A549 (cell line): Measurements from ENCODE around the gene NUDCD3. TPM values are rescaled to one million over a fixed set of nuclear protein-coding genes. Genes with fewer than 3 reads are reported as not detected.

Source experiments
- ATAC-seq, 2 experiments: fragments of 200-7000 bp in 1 of 2; fragments of >200 bp in 1 of 2; cut with Nextera tagmentation in 1 of 2; cut with Tn5 transposase in 1 of 2; 3 replicates each; pipeline versions ENCODE4 v1.8.0 to v1.9.1; 2018 to 2020; ENCODE audit warnings: mild to moderate bottlenecking in 1 of 2, moderate library complexity in 1 of 2
- CTCF ChIA-PET: fragments of 300-600 bp; sonication (Branson Sonifier 250); formaldehyde crosslinking; extraction: SDS; loops from one replicate; lab custom pipeline; 2021; ENCODE audit warnings: antibody characterized with exemption, inconsistent platforms; lab: Yijun Ruan, JAX
- POLR2A ChIA-PET: fragments of 350-600 bp; formaldehyde crosslinking; extraction: SDS; loops from one replicate; lab custom pipeline; 2021; ENCODE audit warnings: antibody characterized with exemption, inconsistent platforms; lab: Yijun Ruan, JAX
- DNase-seq, 2 experiments: peaks; one replicate each; pipeline versions ENCODE4 v3.0.0 to v3.0.0-alpha.2; 2011 to 2016; ENCODE audit warnings: low read depth in 1 of 2, low spot score in 1 of 2
- FAIRE-seq: peaks from 2 replicates; lab custom pipeline; 2011; peaks lifted over from hg19 to GRCh38; lab: Jason Lieb, UNC
- H3K27ac ChIP-seq, 2 experiments: fragments of >200 bp; sonication (Bioruptor Twin); formaldehyde crosslinking; 3 replicates each; pipeline ENCODE4 v1.5.1; 2016 to 2017
- H3K4me1 ChIP-seq: fragments of >200 bp; sonication (Bioruptor Twin); formaldehyde crosslinking; 3 replicates; pipeline ENCODE4 v1.6.1; 2016
- H3K4me2 ChIP-seq: fragments of >200 bp; sonication (Bioruptor Twin); formaldehyde crosslinking; 3 replicates; pipeline ENCODE4 v1.6.1; 2016
- H3K4me3 ChIP-seq: fragments of >200 bp; sonication (Bioruptor Twin); formaldehyde crosslinking; 3 replicates; pipeline ENCODE4 v1.5.1; 2016
- H3K9me3 ChIP-seq: fragments of >200 bp; sonication (Bioruptor Twin); formaldehyde crosslinking; 3 replicates; pipeline ENCODE4 v1.6.1; 2016
- BHLHE40 ChIP-seq: IDR thresholded peaks from 2 replicates; pipeline ENCODE4 v1.6.1; 2012; ENCODE audit warnings: low read depth, low read length, inconsistent platforms
- CHD2 ChIP-seq: fragments of 150-350 bp; IDR thresholded peaks from 2 replicates; pipeline ENCODE4 v1.6.1; 2014; ENCODE audit warnings: low read length; ENCODE audit not compliant: partially characterized antibody
- CTCF ChIP-seq: fragments of >200 bp; sonication (Bioruptor Twin); formaldehyde crosslinking; IDR thresholded peaks from 3 replicates; pipeline ENCODE4 v1.5.1; 2016
- EHF ChIP-seq: fragments of 250-450 bp; sonication (Bioruptor Pico); IDR thresholded peaks from 2 replicates; pipeline ENCODE4 v1.5.0; 2020; ENCODE audit warnings: mild to moderate bottlenecking
- EHMT2 ChIP-seq: fragments of 200-600 bp; sonication (generic); IDR thresholded peaks from 2 replicates; pipeline ENCODE4 v1.6.1; 2016; ENCODE audit warnings: antibody characterized with exemption, low read depth, mild to moderate bottlenecking, moderate library complexity
- ESRRA ChIP-seq: fragments of 150-350 bp; IDR thresholded peaks from 2 replicates; pipeline ENCODE4 v1.6.1; 2014; ENCODE audit warnings: mild to moderate bottlenecking, low read length, borderline replicate concordance
- GATA3 ChIP-seq: IDR thresholded peaks from 2 replicates; pipeline ENCODE4 v1.6.1; 2012; ENCODE audit warnings: borderline replicate concordance
- HOXB5 ChIP-seq: fragments of 250-450 bp; sonication (Bioruptor Pico); IDR thresholded peaks from 2 replicates; pipeline ENCODE4 v1.5.0; 2020; ENCODE audit warnings: mild to moderate bottlenecking, moderate library complexity
- KDM1A ChIP-seq: fragments of 200-600 bp; sonication (generic); IDR thresholded peaks from 2 replicates; pipeline ENCODE4 v1.6.1; 2016; ENCODE audit warnings: low read depth, mild to moderate bottlenecking
- MYC ChIP-seq: IDR thresholded peaks from 2 replicates; pipeline ENCODE4 v1.6.1; 2012; ENCODE audit warnings: mild to moderate bottlenecking, inconsistent platforms, low read length, improper control_type of control experiment, borderline replicate concordance
- NFE2L2 ChIP-seq: fragments of 150-350 bp; conservative IDR thresholded peaks from 2 replicates; pipeline ENCODE4 v1.6.1; 2014; ENCODE audit warnings: low read length
- NR3C1 ChIP-seq: fragments of >200 bp; sonication (Bioruptor Twin); formaldehyde crosslinking; IDR thresholded peaks from 3 replicates; pipeline ENCODE4 v1.6.1; 2017
- PHF8 ChIP-seq: fragments of 200-600 bp; sonication (generic); IDR thresholded peaks from 2 replicates; pipeline ENCODE4 v1.6.1; 2016; ENCODE audit warnings: low read depth, mild to moderate bottlenecking, antibody characterized with exemption, moderate library complexity, borderline replicate concordance
- POLR2A ChIP-seq: IDR thresholded peaks from 2 replicates; pipeline ENCODE4 v1.6.1; 2012; ENCODE audit warnings: mild to moderate bottlenecking, low read length
- POLR2AphosphoS2 ChIP-seq: conservative IDR thresholded peaks from 2 replicates; pipeline ENCODE4 v1.6.1; 2012; ENCODE audit warnings: low read length, improper control_type of control experiment, inconsistent platforms
- RNF2 ChIP-seq: fragments of 200-600 bp; sonication (generic); IDR thresholded peaks from 2 replicates; pipeline ENCODE4 v1.6.1; 2016; ENCODE audit warnings: low read depth, mild to moderate bottlenecking, antibody characterized with exemption, moderate library complexity, borderline replicate concordance
- SMC3 ChIP-seq: fragments of >200 bp; sonication (Bioruptor Twin); formaldehyde crosslinking; IDR thresholded peaks from 3 replicates; pipeline ENCODE4 v1.6.1; 2018; ENCODE audit warnings: inconsistent platforms
- USF2 ChIP-seq: fragments of 450-650 bp; IDR thresholded peaks from 2 replicates; pipeline ENCODE4 v1.6.1; 2014; ENCODE audit warnings: antibody characterized with exemption
- ZSCAN20 ChIP-seq: fragments of 250-450 bp; sonication (Bioruptor Pico); IDR thresholded peaks from 2 replicates; pipeline ENCODE4 v1.8.0; 2022; ENCODE audit warnings: mild to moderate bottlenecking, moderate library complexity
- WGBS: methylation state at CpG from one replicate; pipeline ENCODE4 v1.1.6; 2017; ENCODE audit errors: missing lambda C conversion rate; 5-methylcytosine and 5-hydroxymethylcytosine counted together
- polyA plus RNA-seq, 4 experiments: library from polyadenylated mRNA; depleted of rRNA in 3 of 4; stranded (reverse); fragments of >200 nt; fragmentation: RNase III in 1 of 4; extraction: RNeasy Plus Mini Kit Qiagen cat#74134 plus additional on column Dnase treatment in 1 of 4; gene quantifications; 2 replicates in 3 of 4; 3 replicates in 1 of 4; pipeline ENCODE4 v1.2.3, GENCODE V29; 2011 to 2017
- TF ChIP-seq, protein P1 (sequence below): fragments of 250-450 bp; sonication (Bioruptor Pico); IDR thresholded peaks from 2 replicates; pipeline ENCODE4 v1.5.0; 2020; ENCODE audit warnings: low read depth, mild to moderate bottlenecking, moderate library complexity
- TF ChIP-seq, protein P2 (sequence below): fragments of 250-450 bp; sonication (Bioruptor Pico); IDR thresholded peaks from 2 replicates; pipeline ENCODE4 v1.5.0; 2021; ENCODE audit warnings: mild to moderate bottlenecking, moderate library complexity, borderline replicate concordance

NUDCD3 gene
- polyA plus RNA-seq, 2 of the 4 experiments (the other 2 are of a cell fraction): 44.3 to 66.3 TPM

DNA sequence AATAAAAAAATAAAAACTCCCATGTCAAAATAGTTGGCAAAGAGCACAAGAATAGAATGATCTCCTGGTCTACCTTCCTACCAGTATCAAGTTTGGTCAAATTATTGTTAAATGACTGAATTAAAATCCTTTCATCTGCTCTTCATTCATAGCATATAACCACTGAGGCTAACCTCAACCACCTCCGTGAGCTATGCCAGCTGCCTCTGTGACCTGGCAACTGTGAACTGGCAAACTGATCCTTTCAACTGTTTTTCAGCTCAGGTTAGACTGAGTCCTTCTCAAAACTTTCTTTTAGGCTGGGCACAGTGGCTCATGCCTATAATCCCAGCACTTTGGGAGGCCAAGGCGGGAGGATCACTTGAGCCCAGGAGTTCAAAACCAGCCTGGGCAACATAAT lies 36.1 kb downstream of the NUDCD3 start:
- 95% methylated on average over 2 of the region's 2 CpGs for WGBS
- CTCF ChIA-PET: interaction anchor here (0.7 to 1.2 kb wide), 2 partner anchors 13 to 21 kb away, joined by 3 read pairs; no protein-coding TSS in a partner anchor
- no peak for FAIRE-seq

GRCh38 chr7:44451123-44451522 lies 39.3 kb downstream of the NUDCD3 start:
- CTCF ChIA-PET: no interaction called here
- H3K4me1 ChIP-seq: no peaks in the 10 kb centered on the region
- no peak for TF ChIP-seq BHLHE40
- TF ChIP-seq MYC: no peak
- no peak for TF ChIP-seq RNF2
- no peak for TF ChIP-seq EHF (CRISPR knock-in tag)
- TF ChIP-seq SMC3: no peak
- no peak for TF ChIP-seq CHD2
- no peak for TF ChIP-seq USF2
- no peak for TF ChIP-seq NFE2L2
- TF ChIP-seq POLR2AphosphoS2: no peak
- TF ChIP-seq NR3C1: no peak
- no peak for TF ChIP-seq ZSCAN20 (CRISPR knock-in tag)
- no peak for TF ChIP-seq HOXB5
- no peak for TF ChIP-seq PHF8
- TF ChIP-seq CTCF: no peak
- TF ChIP-seq KDM1A: no peak
- DNase-seq (no peak), FAIRE-seq (no peak), ATAC-seq (no peak)
- POLR2A ChIA-PET: no interaction called here
- no peak overlapping the region for H3K27ac ChIP-seq
- H3K4me2 ChIP-seq: no peak overlapping the region
- 95% methylated on average over 7 of the region's 7 CpGs for WGBS
- no peaks in the 10 kb centered on the region for H3K9me3 ChIP-seq
- H3K4me3 ChIP-seq: no peak overlapping the region

More for the DNA sequence above, 36.1 kb downstream of the NUDCD3 start:
- Histone ChIP-seq H3K27ac (no peak overlapping the region), H3K4me2 (no peak overlapping the region), H3K4me1 (no peaks in the 10 kb centered on the region), H3K9me3 (no peaks in the 10 kb centered on the region), H3K4me3 (no peak overlapping the region)
- POLR2A ChIA-PET: no interaction called here
- DNase-seq (no peak), ATAC-seq (no peak)
- TF ChIP-seq BHLHE40 (no peak), HOXB5 (no peak), EHMT2 (no peak), GATA3 (no peak), POLR2AphosphoS2 (no peak)
- TF ChIP-seq, protein P1, sequence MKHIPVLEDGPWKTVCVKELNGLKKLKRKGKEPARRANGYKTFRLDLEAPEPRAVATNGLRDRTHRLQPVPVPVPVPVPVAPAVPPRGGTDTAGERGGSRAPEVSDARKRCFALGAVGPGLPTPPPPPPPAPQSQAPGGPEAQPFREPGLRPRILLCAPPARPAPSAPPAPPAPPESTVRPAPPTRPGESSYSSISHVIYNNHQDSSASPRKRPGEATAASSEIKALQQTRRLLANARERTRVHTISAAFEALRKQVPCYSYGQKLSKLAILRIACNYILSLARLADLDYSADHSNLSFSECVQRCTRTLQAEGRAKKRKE (CRISPR knock-in tag): no peak
- TF ChIP-seq, protein P2, sequence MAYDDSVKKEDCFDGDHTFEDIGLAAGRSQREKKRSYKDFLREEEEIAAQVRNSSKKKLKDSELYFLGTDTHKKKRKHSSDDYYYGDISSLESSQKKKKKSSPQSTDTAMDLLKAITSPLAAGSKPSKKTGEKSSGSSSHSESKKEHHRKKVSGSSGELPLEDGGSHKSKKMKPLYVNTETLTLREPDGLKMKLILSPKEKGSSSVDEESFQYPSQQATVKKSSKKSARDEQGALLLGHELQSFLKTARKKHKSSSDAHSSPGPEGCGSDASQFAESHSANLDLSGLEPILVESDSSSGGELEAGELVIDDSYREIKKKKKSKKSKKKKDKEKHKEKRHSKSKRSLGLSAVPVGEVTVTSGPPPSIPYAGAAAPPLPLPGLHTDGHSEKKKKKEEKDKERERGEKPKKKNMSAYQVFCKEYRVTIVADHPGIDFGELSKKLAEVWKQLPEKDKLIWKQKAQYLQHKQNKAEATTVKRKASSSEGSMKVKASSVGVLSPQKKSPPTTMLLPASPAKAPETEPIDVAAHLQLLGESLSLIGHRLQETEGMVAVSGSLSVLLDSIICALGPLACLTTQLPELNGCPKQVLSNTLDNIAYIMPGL (CRISPR knock-in tag): no peak

- 85% methylated on average over 1 of the region's 1 CpG for WGBS
- ChIA-PET POLR2A (no interaction called here), CTCF (no interaction called here)
- H3K9me3 ChIP-seq: no peaks in the 10 kb centered on the region
- FAIRE-seq (no peak), ATAC-seq (no peak), DNase-seq (no peak)
- H3K4me2 ChIP-seq: no peak overlapping the region
- no peaks in the 10 kb centered on the region for H3K4me1 ChIP-seq
- no peak for TF ChIP-seq POLR2A
- TF ChIP-seq ESRRA: no peak
- no peak for TF ChIP-seq HOXB5
- no peak overlapping the region for H3K27ac ChIP-seq
- H3K4me3 ChIP-seq: no peak overlapping the region
Observed at GRCh38 chr7:44449584-44449928, 40.9 kb downstream of the NUDCD3 start.
